H1 (cell line): ENCODE measurements around the gene DPYD.

Experiments used
- CBX5 ChIP-seq: fragments of 300-800, 300-1000 bp; sonication (generic); IDR thresholded peaks from 2 replicates; pipeline ENCODE4 v1.7.1; 2016; ENCODE audit warnings: antibody characterized with exemption, low read length, low read depth
- EP300 ChIP-seq, 2 experiments: IDR thresholded peaks; 1 replicate in 1 of 2; 2 replicates in 1 of 2; pipeline ENCODE4 v1.6.1; 2011 to 2012; ENCODE audit warnings: low read depth in 2 of 2, low read length in 2 of 2, mild to moderate bottlenecking in 2 of 2, borderline replicate concordance in 1 of 2, inconsistent platforms in 1 of 2, moderate library complexity in 1 of 2
- EZH2 ChIP-seq: fragments of 200-600 bp; sonication (generic); IDR thresholded peaks from 2 replicates; pipeline ENCODE4 v1.7.1; 2012; ENCODE audit warnings: low read depth, mild to moderate bottlenecking, moderate library complexity, low read length, inconsistent platforms; ENCODE audit not compliant: severe bottlenecking
- HDAC2 ChIP-seq, 2 experiments: fragments of 300-600 bp in 1 of 2; sonication (generic) in 1 of 2; IDR thresholded peaks; 2 replicates each; pipeline ENCODE4 v1.6.1; 2011 to 2012; ENCODE audit warnings: low read depth in 2 of 2, low read length in 2 of 2, mild to moderate bottlenecking in 2 of 2, moderate library complexity in 2 of 2, borderline replicate concordance in 1 of 2, inconsistent platforms in 1 of 2
- JUN ChIP-seq: IDR thresholded peaks from 2 replicates; pipeline ENCODE4 v1.6.1; 2011; ENCODE audit warnings: low read depth, mild to moderate bottlenecking, improper control_type of control experiment, low read length
- POLR2A ChIP-seq, 2 experiments: IDR thresholded peaks; 1 replicate in 1 of 2; 2 replicates in 1 of 2; pipeline ENCODE4 v1.6.1; 2011; ENCODE audit warnings: low read depth in 2 of 2, low read length in 2 of 2, mild to moderate bottlenecking in 2 of 2; ENCODE audit errors: control extremely low read depth in 1 of 2
- POLR2AphosphoS5 ChIP-seq: IDR thresholded peaks from 2 replicates; pipeline ENCODE4 v1.6.1; 2011; ENCODE audit warnings: low read depth, low read length
- TAF7 ChIP-seq: optimal IDR thresholded peaks from 2 replicates; pipeline ENCODE3; 2011; ENCODE audit warnings: low read depth, mild to moderate bottlenecking, inconsistent platforms, low read length, moderate library complexity, borderline replicate concordance
- TCF12 ChIP-seq: IDR thresholded peaks from 2 replicates; pipeline ENCODE4 v1.6.1; 2011; ENCODE audit warnings: low read depth, mild to moderate bottlenecking, low read length
- TF ChIP-seq, protein P1 (sequence below), 3 experiments: IDR thresholded peaks; 1 replicate in 2 of 3; 2 replicates in 1 of 3; pipeline versions ENCODE4 v1.5.1 to v1.6.1; 2011; ENCODE audit warnings: low read length in 3 of 3, mild to moderate bottlenecking in 3 of 3, inconsistent platforms in 2 of 3, low read depth in 1 of 3, moderate library complexity in 1 of 3; ENCODE audit not compliant: insufficient read depth in 1 of 3; ENCODE audit errors: control extremely low read depth in 1 of 3

DNA sequence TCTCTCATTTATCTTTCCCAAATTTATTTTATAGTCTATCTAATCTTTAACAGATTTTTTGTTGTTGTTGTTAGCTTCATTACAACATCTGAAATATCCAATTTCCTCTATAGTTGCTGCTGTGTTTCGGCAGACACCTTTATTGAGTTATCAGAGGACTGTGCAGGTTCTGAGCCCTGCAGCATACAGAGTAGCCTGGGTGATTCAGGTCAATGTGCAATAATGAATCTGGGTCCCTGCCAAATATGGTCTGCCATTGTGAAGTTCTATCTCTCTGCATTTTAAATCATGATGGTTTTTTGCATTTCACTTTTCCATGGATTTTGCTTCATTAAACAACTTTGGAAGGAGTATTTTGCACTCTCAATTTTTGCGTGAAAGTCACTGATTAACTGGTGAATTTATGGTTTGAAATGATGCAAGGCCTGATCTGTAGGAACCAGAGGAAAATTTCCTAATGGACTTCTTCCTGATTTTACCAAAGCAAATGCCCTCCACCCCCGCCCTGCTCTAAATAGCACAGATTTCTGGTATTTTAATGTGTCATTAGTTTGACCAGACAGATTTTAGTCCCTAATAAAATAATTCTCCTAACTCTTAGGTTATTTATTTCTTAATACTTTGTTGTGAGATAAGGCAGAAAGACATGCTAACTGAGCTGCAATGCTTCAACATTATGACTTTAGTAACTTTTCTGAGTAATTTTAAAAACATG is 797.0 kb downstream of the DPYD start:
- TF ChIP-seq POLR2A (IDR thresholded peaks at IDR 0.05; ENCODE audit: control extremely low read depth in 1 of 2, low read depth in 2 of 2, low read length in 2 of 2) = no peak
- no peak for TF ChIP-seq HDAC2 (IDR thresholded peaks at IDR 0.05; ENCODE audit: borderline replicate concordance in 1 of 2, low read depth in 2 of 2, low read length in 2 of 2)
- TF ChIP-seq EP300 (IDR thresholded peaks at IDR 0.05; ENCODE audit: borderline replicate concordance in 1 of 2, low read depth in 2 of 2, low read length in 2 of 2) = no peak
- no peak for TF ChIP-seq TAF7
- TF ChIP-seq, protein P1, sequence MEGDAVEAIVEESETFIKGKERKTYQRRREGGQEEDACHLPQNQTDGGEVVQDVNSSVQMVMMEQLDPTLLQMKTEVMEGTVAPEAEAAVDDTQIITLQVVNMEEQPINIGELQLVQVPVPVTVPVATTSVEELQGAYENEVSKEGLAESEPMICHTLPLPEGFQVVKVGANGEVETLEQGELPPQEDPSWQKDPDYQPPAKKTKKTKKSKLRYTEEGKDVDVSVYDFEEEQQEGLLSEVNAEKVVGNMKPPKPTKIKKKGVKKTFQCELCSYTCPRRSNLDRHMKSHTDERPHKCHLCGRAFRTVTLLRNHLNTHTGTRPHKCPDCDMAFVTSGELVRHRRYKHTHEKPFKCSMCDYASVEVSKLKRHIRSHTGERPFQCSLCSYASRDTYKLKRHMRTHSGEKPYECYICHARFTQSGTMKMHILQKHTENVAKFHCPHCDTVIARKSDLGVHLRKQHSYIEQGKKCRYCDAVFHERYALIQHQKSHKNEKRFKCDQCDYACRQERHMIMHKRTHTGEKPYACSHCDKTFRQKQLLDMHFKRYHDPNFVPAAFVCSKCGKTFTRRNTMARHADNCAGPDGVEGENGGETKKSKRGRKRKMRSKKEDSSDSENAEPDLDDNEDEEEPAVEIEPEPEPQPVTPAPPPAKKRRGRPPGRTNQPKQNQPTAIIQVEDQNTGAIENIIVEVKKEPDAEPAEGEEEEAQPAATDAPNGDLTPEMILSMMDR (IDR thresholded peaks at IDR 0.05; ENCODE audit: control extremely low read depth in 1 of 3, insufficient read depth in 1 of 3, low read depth in 1 of 3, low read length in 3 of 3) = no peak
- TF ChIP-seq JUN = no peak
- no peak for TF ChIP-seq TCF12
- no peak for TF ChIP-seq EZH2
- no peak for TF ChIP-seq CBX5
- no peak for TF ChIP-seq POLR2AphosphoS5
